HCT116 (cell line): ENCODE results near the gene SUPT3H. TPM values are rescaled to one million over a fixed set of nuclear protein-coding genes. Genes with fewer than 3 reads are reported as not detected.

Experiments used
- ATAC-seq: fragments of 200-7000 bp; cut with Tn5 transposase; 2 replicates; pipeline ENCODE4 v1.9.1; 2020; ENCODE audit warnings: mild to moderate bottlenecking, moderate library complexity
- BruUV-seq: library from RNA; stranded (reverse); fragments of 400-500 nt; replicated peaks from 2 replicates; lab custom pipeline; 2021; lab: Mats Ljungman, UMichigan
- CTCF ChIA-PET: fragments of 300-600 bp; sonication (Branson Sonifier 250); formaldehyde crosslinking; loops from one replicate; lab custom pipeline; 2021; ENCODE audit warnings: antibody characterized with exemption; lab: Charles Lee
- POLR2A ChIA-PET: fragments of 300-600, 350-600 bp; sonication (Branson Sonifier 250); formaldehyde crosslinking; loops from one replicate; lab custom pipeline; 2021; ENCODE audit warnings: antibody characterized with exemption; lab: Charles Lee
- RAD21 ChIA-PET, 2 experiments: fragments of 300-600 bp; sonication (Branson Sonifier 250); formaldehyde crosslinking; loops; one replicate each; lab custom pipeline; 2023; ENCODE audit warnings: low total read pairs in 2 of 2; ENCODE audit not compliant: uncharacterized antibody in 2 of 2, unreplicated experiment in 2 of 2, low non-redundant PET in 1 of 2; lab: Charles Lee
- DNase-seq: peaks from one replicate; pipeline ENCODE4 v3.0.0-alpha.2; 2010; ENCODE audit warnings: low read depth, low spot score
- H2AFZ ChIP-seq: fragments of 200-600 bp; shearing (Covaris generic), sonication (generic); 2 replicates; pipeline ENCODE4 v1.6.1; 2017; ENCODE audit warnings: low read depth, mixed run types, mixed read lengths, antibody characterized with exemption, low read length; ENCODE audit not compliant: poor library complexity, severe bottlenecking
- H3K27ac ChIP-seq: 2 replicates; pipeline ENCODE4 v1.5.1; 2012; ENCODE audit warnings: low read depth, low read length
- H3K27me3 ChIP-seq: fragments of 200-600 bp; sonication (generic); 2 replicates; pipeline ENCODE4 v1.6.1; 2016; ENCODE audit warnings: mixed run types, low read length, mixed read lengths; ENCODE audit not compliant: insufficient read depth
- H3K36me3 ChIP-seq, 2 experiments: fragments of 200-500 bp in 1 of 2; fragments of 200-600 bp in 1 of 2; sonication (Bioruptor generic) in 1 of 2; sonication (generic) in 1 of 2; 2 replicates each; pipeline versions ENCODE4 v1.5.1 to v1.6.1; 2014 to 2016; ENCODE audit warnings: low read length in 2 of 2, inconsistent platforms in 1 of 2, mixed read lengths in 1 of 2, mixed run types in 1 of 2; ENCODE audit not compliant: insufficient read depth in 2 of 2, control insufficient read depth in 1 of 2
- H3K4me1 ChIP-seq, 2 experiments: fragments of 200-600 bp in 1 of 2; sonication (generic) in 1 of 2; 2 replicates each; pipeline versions ENCODE4 v1.5.1 to v1.6.1; 2012 to 2017; ENCODE audit warnings: low read length in 2 of 2, inconsistent platforms in 1 of 2, mild to moderate bottlenecking in 1 of 2, mixed read lengths in 1 of 2, mixed run types in 1 of 2, moderate library complexity in 1 of 2; ENCODE audit not compliant: insufficient read depth in 2 of 2, control insufficient read depth in 1 of 2
- H3K4me2 ChIP-seq: fragments of 200-600 bp; sonication (generic); 2 replicates; pipeline ENCODE4 v1.6.1; 2017; ENCODE audit warnings: mixed run types, low read length, mixed read lengths
- H3K4me3 ChIP-seq, 2 experiments: fragments of 200-600 bp in 1 of 2; sonication (generic) in 1 of 2; replicated peaks in 1 of 2; 2 replicates each; pipeline ENCODE4 v1.5.1; 2011 to 2016; ENCODE audit warnings: low read length in 2 of 2, control low read depth in 1 of 2, low read depth in 1 of 2, mild to moderate bottlenecking in 1 of 2, mixed read lengths in 1 of 2, mixed run types in 1 of 2
- H3K79me2 ChIP-seq: fragments of 200-600 bp; sonication (generic); 2 replicates; pipeline ENCODE4 v1.6.1; 2017; ENCODE audit warnings: mild to moderate bottlenecking, mixed run types, low read length, moderate library complexity, mixed read lengths; ENCODE audit not compliant: insufficient read depth
- H3K9ac ChIP-seq: fragments of 200-600 bp; sonication (generic); 2 replicates; pipeline ENCODE4 v1.6.1; 2016; ENCODE audit warnings: low read length, mixed read lengths
- H3K9me2 ChIP-seq: fragments of 200-600 bp; sonication (generic), shearing (Covaris generic); 2 replicates; pipeline ENCODE4 v1.6.1; 2017; ENCODE audit warnings: mixed run types, mild to moderate bottlenecking, moderate library complexity; ENCODE audit not compliant: insufficient read depth
- H3K9me3 ChIP-seq, 2 experiments: fragments of 200-500 bp in 1 of 2; fragments of 200-600 bp in 1 of 2; sonication (Bioruptor generic) in 1 of 2; sonication (generic) in 1 of 2; 2 replicates each; pipeline ENCODE4 v1.6.1; 2014 to 2017; ENCODE audit warnings: low read length in 2 of 2, mixed read lengths in 2 of 2, inconsistent platforms in 1 of 2, low read depth in 1 of 2, mild to moderate bottlenecking in 1 of 2, mixed run types in 1 of 2, moderate library complexity in 1 of 2; ENCODE audit not compliant: control insufficient read depth in 1 of 2, insufficient read depth in 1 of 2
- H4K20me1 ChIP-seq: fragments of 200-600 bp; sonication (generic), shearing (Covaris generic); 2 replicates; pipeline ENCODE4 v1.6.1; 2017; ENCODE audit warnings: mixed run types, mild to moderate bottlenecking, moderate library complexity; ENCODE audit not compliant: insufficient read depth
- ATF3 ChIP-seq: IDR thresholded peaks from 2 replicates; pipeline ENCODE4 v1.6.1; 2012
- CBX3 ChIP-seq: IDR thresholded peaks from 2 replicates; pipeline ENCODE4 v1.6.1; 2012; ENCODE audit warnings: low read depth
- CTCF ChIP-seq, 3 experiments: fragments of 200-600 bp in 1 of 3; sonication (generic) in 1 of 3; IDR thresholded peaks in 2 of 3; conservative IDR thresholded peaks in 1 of 3; 2 replicates each; pipeline ENCODE4 v1.5.1; 2012 to 2017; ENCODE audit warnings: low read depth in 2 of 3, low read length in 2 of 3, antibody characterized with exemption in 1 of 3, borderline replicate concordance in 1 of 3, control low read depth in 1 of 3, mild to moderate bottlenecking in 1 of 3, mixed read lengths in 1 of 3, mixed run types in 1 of 3, moderate library complexity in 1 of 3; ENCODE audit not compliant: insufficient read depth in 1 of 3
- ELF1 ChIP-seq: IDR thresholded peaks from 2 replicates; pipeline ENCODE4 v1.6.1; 2012; ENCODE audit warnings: low read depth, borderline replicate concordance
- JUND ChIP-seq: IDR thresholded peaks from 2 replicates; pipeline ENCODE4 v1.6.1; 2012
- TCF7L2 ChIP-seq: IDR thresholded peaks from 2 replicates; pipeline ENCODE4 v1.7.0; 2011; ENCODE audit warnings: borderline replicate concordance, inconsistent platforms; ENCODE audit not compliant: insufficient read depth, insufficient read length; ENCODE audit errors: extremely low read depth
- YY1 ChIP-seq: IDR thresholded peaks from 2 replicates; pipeline ENCODE4 v1.6.1; 2011; ENCODE audit warnings: low read length, low read depth, moderate library complexity, mild to moderate bottlenecking; ENCODE audit not compliant: insufficient replicate concordance; ENCODE audit errors: extremely low read depth
- ZNF274 ChIP-seq: fragments of 200-500 bp; sonication (Bioruptor generic); IDR thresholded peaks from 2 replicates; pipeline ENCODE4 v1.6.1; 2014; ENCODE audit warnings: mild to moderate bottlenecking, low read depth, low read length, inconsistent platforms
- intact Hi-C: fragments of 100-400 bp; cut with micrococcal nuclease; formaldehyde crosslinking; loops from 2 replicates; pipeline ENCODE4 v1.10.0; 2022
- total RNA-seq: library from RNA; stranded (reverse); gene quantifications from one replicate; pipeline ENCODE4 v1.2.1, GENCODE V29; 2021; ENCODE audit not compliant: unreplicated experiment

The SUPT3H gene
- total RNA-seq, 1 experiment from 2014 or later, result 7.4 TPM

- H3K27me3 ChIP-seq, result no peaks in the 10 kb centered on the region
- no peak overlapping the region for H3K27ac ChIP-seq
- no peak overlapping the region for H3K4me3 ChIP-seq
- BruUV-seq, result no TSS peak
- no peaks in the 10 kb centered on the region for H3K79me2 ChIP-seq
- H2AFZ ChIP-seq, result no peak overlapping the region
- no peak for TF ChIP-seq ATF3
- no peak for TF ChIP-seq CTCF (IDR thresholded peaks at IDR 0.05 in 2 of 3, conservative IDR thresholded peaks at IDR 0.05 in 1 of 3; ENCODE audit: borderline replicate concordance in 1 of 3, insufficient read depth in 1 of 3, low read depth in 2 of 3, low read length in 2 of 3)
- no peak for TF ChIP-seq JUND
- no peak for TF ChIP-seq CBX3
- no peak for TF ChIP-seq ELF1
- TF ChIP-seq ZNF274, result no peak
- ChIA-PET CTCF (no interaction called here), POLR2A (no interaction called here), RAD21 (no interaction called here)
- no peaks in the 10 kb centered on the region for H3K36me3 ChIP-seq
- no peaks in the 10 kb centered on the region for H3K9me2 ChIP-seq
- H4K20me1 ChIP-seq, result no peaks in the 10 kb centered on the region
- no peaks in the 10 kb centered on the region for H3K9me3 ChIP-seq
- intact Hi-C loops, result no loop called here
- no peak overlapping the region for H3K4me2 ChIP-seq
- no peak for DNase-seq
- H3K9ac ChIP-seq, result no peak overlapping the region
- no peak for ATAC-seq
- H3K4me1 ChIP-seq, result no peaks in the 10 kb centered on the region
Observed at GRCh38 chr6:45036103-45036502, 341.6 kb downstream of the SUPT3H start.

GRCh38 chr6:45032426-45032825 lies 345.3 kb downstream of the SUPT3H start:
- no peaks in the 10 kb centered on the region for H3K4me1 ChIP-seq
- CTCF ChIA-PET, result no interaction called here
- no peaks in the 10 kb centered on the region for H3K79me2 ChIP-seq
- no peaks in the 10 kb centered on the region for H3K27me3 ChIP-seq
- H3K9ac ChIP-seq, result no peak overlapping the region
- no peak overlapping the region for H3K4me2 ChIP-seq
- TF ChIP-seq TCF7L2, result no peak
- TF ChIP-seq YY1, result no peak
- no peak for TF ChIP-seq ELF1
- ATAC-seq, result no peak
- intact Hi-C loops, result no loop called here
- no peak overlapping the region for H2AFZ ChIP-seq
- RAD21 ChIA-PET, result no interaction called here
- no peaks in the 10 kb centered on the region for H3K36me3 ChIP-seq
- no peak overlapping the region for H3K4me3 ChIP-seq
- H3K9me2 ChIP-seq, result no peaks in the 10 kb centered on the region
- H4K20me1 ChIP-seq, result no peaks in the 10 kb centered on the region
- H3K27ac ChIP-seq, result no peak overlapping the region
- no TSS peak for BruUV-seq
- no peak for DNase-seq
- POLR2A ChIA-PET, result no interaction called here
- no peaks in the 10 kb centered on the region for H3K9me3 ChIP-seq
